ENCODE measurements around the gene INO80D.
"Not testable (repeated sequence)": the region's sequence is repeated elsewhere in the genome, so short reads cannot be mapped to it uniquely, and the experiment has no call there.

Gene INO80D

GRCh38 chr2:206015746-206016145, 70.2 kb downstream of the INO80D start:
- DNase-seq, result not testable (repeated sequence)

GRCh38 chr2:206011795-206012194, 74.2 kb downstream of the INO80D start:
- DNase-seq, result no peak

GRCh38 chr2:206011018-206011614, 74.9 kb downstream of the INO80D start:
- DNase-seq, result no peak

- DNase-seq, result peak; percentile 73
Observed at GRCh38 chr2:206004004-206004693, 81.8 kb downstream of the INO80D start.

- DNase-seq, result no peak
Observed at GRCh38 chr2:206002440-206002839, 83.5 kb downstream of the INO80D start.

GRCh38 chr2:206001912-206002311, 84.1 kb downstream of the INO80D start:
- DNase-seq, result no peak

GRCh38 chr2:206000776-206001175, 85.2 kb downstream of the INO80D start:
- DNase-seq, result no peak

- DNase-seq, result peak; percentile 21
Observed at GRCh38 chr2:205998583-205998982, 87.4 kb downstream of the INO80D start.

GRCh38 chr2:205996161-205996560, 89.8 kb downstream of the INO80D start:
- DNase-seq, result peak; percentile 72

GRCh38 chr2:205995260-205995659, 90.7 kb downstream of the INO80D start:
- no peak for DNase-seq

GRCh38 chr2:205994344-205994743, 91.6 kb downstream of the INO80D start:
- DNase-seq, result no peak

- DNase-seq, result no peak
Observed at GRCh38 chr2:205990104-205990503, 95.9 kb downstream of the INO80D start.

GRCh38 chr2:205989271-205990071, 96.5 kb downstream of the INO80D start:
- no peak for DNase-seq

- not testable (repeated sequence) for DNase-seq
Observed at GRCh38 chr2:205988681-205989080, 97.3 kb downstream of the INO80D start.

- peak; percentile 24 for DNase-seq
Observed at GRCh38 chr2:205988274-205988673, 97.7 kb downstream of the INO80D start.

- not testable (repeated sequence) for DNase-seq
Observed at GRCh38 chr2:205986334-205986733, 99.6 kb downstream of the INO80D start.

- no peak for DNase-seq
Observed at GRCh38 chr2:205984381-205984780, 101.6 kb downstream of the INO80D start.

GRCh38 chr2:205982776-205983327, 103.1 kb downstream of the INO80D start:
- no peak for DNase-seq

- not testable (repeated sequence) for DNase-seq
Observed at GRCh38 chr2:205978728-205979127, 107.2 kb downstream of the INO80D start.

GRCh38 chr2:205977699-205978098, 108.3 kb downstream of the INO80D start:
- DNase-seq, result not testable (repeated sequence)

GRCh38 chr2:205976934-205977659, 108.9 kb downstream of the INO80D start:
- DNase-seq, result not testable (repeated sequence)

GRCh38 chr2:205976120-205976814, 109.7 kb downstream of the INO80D start:
- DNase-seq, result no peak
